ENCODE data around the gene TPRKB. TPM values are rescaled to one million over a fixed set of nuclear protein-coding genes. Genes with fewer than 3 reads are reported as not detected.
"Not testable (repeated sequence)": the region's sequence is repeated elsewhere in the genome, so short reads cannot be mapped to it uniquely, and the experiment has no call there.

The TPRKB gene
- total RNA-seq, 1 donor from 2014 or later, result 20.4 TPM

- peak in 1 of 2 donors; percentile 62 for DNase-seq (ENCODE audit: low read depth in 2 of 2)
These were observed 36.3 kb downstream of the TPRKB start for GRCh38 chr2:73700661-73701447.

- DNase-seq (ENCODE audit: low read depth in 2 of 2), result no peak
These were observed 37.0 kb downstream of the TPRKB start for GRCh38 chr2:73700131-73700611.

DNA sequence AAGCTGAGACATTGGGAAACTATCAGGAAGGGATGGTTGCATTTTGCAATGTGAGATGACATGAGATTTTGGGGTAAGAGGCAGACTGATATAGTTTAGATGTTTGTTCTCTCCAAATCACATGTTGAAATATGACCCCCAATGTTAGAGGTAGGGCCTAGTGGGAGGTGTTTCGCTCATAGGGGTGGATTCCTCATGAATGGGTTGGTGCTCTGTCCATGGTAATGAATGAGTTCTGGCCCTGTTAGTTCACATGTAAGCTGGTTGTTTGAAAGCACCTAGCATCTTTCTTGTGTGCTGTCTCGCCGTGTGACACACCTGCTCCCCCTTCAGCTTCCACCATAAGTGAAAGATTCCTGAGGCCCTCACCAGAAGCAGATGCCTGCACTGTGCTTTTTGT lies 37.7 kb downstream of the TPRKB start:
- DNase-seq (ENCODE audit: low read depth in 2 of 2), result no peak

DNA sequence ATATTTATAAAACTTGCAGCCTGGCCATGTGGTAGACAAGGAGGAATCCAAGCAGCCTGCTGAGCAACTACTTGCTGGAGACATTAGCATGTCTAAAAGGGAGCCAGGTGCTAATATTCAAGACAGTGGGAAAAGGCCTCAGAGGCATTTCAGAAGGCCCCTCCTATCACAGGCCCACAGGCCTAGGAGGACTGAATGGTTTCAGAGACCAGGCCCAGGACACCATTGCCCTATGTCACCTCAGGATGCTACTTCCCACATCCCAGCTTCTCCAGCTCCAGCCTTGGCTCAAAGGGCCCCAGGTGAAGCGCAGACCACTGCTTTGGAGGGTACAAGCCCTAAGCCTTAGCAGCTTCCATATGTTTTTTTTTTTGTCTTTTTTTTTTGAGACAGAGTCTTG lies 39.0 kb downstream of the TPRKB start:
- DNase-seq (ENCODE audit: low read depth in 2 of 2), result no peak

DNA sequence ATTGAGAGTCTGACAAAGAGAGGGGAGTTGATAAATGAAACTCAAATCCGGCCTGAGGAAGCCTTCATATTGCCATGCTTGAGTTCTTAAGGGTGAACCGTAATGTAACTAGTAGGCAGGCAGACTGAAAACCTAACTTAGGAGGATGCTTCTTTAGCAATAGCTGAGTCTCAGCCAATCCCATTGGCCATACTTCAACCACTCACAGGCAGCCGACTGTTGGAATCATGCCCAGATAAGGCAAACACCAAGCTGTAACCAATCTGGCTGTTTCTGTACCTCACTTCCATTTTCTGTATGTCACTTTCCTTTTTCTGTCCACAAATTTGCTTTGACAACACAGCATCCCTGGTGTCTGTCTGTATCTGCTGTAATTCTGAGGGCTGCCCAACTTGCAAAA lies 39.5 kb downstream of the TPRKB start:
- no peak for DNase-seq (ENCODE audit: low read depth in 2 of 2)

DNA sequence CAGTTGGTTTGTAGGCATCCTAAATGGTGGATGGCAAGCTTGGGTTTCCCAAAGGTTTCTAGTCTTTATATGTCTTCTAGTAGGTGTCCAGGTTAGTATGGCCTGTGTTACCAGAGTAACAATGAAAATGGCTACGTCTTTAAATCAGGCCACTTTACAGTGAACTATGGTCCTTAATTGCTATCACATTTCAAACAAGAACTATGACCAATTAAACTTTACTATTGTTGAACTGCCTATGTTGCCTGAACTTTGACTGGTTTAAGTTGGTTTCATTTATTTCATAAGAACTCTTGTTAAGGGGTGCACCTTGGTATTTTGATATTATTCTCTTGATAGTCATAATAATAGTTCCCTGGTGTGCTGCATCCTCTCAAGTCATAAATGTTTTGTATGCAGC lies 40.2 kb downstream of the TPRKB start:
- DNase-seq (ENCODE audit: low read depth in 2 of 2), result not testable (repeated sequence)

GRCh38 chr2:73696521-73696920 lies 40.6 kb downstream of the TPRKB start:
- not testable (repeated sequence) for DNase-seq (ENCODE audit: low read depth in 2 of 2)

GRCh38 chr2:73690372-73691088 lies 46.6 kb downstream of the TPRKB start:
- DNase-seq (ENCODE audit: low read depth in 2 of 2), result peak; percentile 37 to 47

GRCh38 chr2:73688494-73688893 lies 48.7 kb downstream of the TPRKB start:
- not testable (repeated sequence) for DNase-seq (ENCODE audit: low read depth in 2 of 2)

DNA sequence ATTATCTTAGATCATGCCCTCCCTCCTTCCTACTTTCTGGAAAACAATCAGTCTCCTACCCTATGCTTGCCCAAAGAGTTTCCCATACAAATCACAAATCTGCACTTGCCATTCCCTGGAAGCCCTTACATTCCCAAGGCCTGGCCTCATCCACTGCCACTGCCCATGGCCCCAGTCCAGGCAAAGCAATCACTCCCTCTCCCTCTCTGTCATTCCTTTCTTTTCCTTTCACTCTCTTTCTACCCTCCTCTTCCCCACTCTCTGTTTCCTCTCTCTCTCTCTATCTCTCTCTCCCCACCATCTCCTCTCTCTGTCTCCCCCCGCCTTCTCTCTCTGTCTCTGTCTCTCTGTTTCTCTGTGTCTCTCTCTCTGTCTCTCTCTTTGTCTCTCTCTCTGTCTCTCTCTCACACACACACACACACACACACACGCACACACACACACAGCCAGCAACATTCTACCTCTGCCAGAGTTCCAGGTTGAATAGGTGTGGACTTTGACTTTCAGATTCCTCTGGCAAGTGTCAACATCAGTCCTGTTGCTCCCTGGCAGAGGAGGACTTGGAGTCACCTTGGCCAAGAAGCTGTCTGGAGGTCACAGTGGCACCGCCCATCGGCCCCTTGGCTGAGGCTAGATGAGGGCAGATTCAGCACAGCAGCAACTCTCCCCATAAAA lies 51.2 kb downstream of the TPRKB start:
- DNase-seq (ENCODE audit: low read depth in 2 of 2), result no peak

DNA sequence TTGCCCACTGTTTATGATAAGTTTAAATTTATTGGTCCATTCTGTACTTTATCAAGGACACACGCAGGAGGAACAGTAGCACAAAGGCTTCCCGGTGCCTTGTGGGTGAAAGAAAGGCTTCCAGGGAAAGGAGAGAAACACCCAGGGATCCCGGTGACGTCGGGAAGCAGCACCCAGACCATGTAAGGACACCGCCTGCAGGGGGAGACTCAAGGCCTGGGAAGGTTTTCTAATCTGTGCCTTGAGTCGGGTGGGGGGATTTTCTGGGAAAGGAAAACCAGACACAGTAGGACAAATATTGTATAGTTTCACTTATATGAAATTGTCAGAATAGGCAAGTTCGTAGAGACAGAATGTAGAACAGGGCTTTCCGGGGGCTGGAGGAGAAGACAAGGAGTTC lies 52.2 kb downstream of the TPRKB start:
- DNase-seq (ENCODE audit: low read depth in 2 of 2), result not testable (repeated sequence)

GRCh38 chr2:73684325-73684724 lies 52.8 kb downstream of the TPRKB start:
- not testable (repeated sequence) for DNase-seq (ENCODE audit: low read depth in 2 of 2)

DNA sequence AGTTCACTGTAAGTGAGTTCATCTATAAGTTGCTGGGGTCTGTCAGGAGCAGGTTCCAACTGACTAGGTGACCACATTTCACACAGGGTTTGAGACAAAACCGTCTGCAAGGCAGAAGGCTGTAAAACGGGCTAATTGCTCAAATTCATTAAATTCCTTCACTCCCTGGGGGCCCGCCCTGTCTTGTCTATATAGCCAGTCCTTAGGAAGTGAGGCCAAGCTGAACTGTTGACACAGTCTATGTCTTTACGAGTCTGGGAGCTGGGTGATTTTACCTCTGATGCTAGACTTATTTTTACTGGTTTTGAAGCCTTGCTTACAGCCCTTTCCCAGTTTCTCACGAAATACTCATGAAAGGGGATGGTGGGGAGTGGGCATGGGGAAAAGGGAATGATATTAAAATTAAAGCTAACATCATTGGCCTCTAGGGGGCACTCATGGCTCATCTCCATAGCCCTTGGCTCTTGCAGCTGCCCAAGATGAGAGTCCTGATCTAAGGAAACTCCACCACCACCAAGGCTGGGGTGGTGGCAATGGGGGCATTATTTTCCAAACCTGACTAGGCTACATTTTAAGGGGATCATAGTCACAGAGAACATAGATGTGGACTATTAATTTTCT lies 57.1 kb downstream of the TPRKB start:
- DNase-seq (ENCODE audit: low read depth in 2 of 2), result peak; percentile 38 to 44

Other genes with a start within 250 kb of the TPRKB start
- gene NAT8, start 94.9 kb downstream of the TPRKB start, total RNA-seq, result not detected in 2 replicates
- gene DUSP11, start 42.8 kb upstream of the TPRKB start, total RNA-seq, result 16.6 and 19.8 TPM in 2 replicates
- not detected in 2 replicates for gene C2orf78, start 46.8 kb upstream of the TPRKB start, total RNA-seq
- 8.9 and 13.3 TPM in 2 replicates for gene STAMBP, start 91.6 kb upstream of the TPRKB start, total RNA-seq
- gene ACTG2, start 155.7 kb upstream of the TPRKB start, total RNA-seq, result not detected in 2 replicates
- 33.7 and 40.5 TPM in 2 replicates for gene DGUOK, start 189.5 kb upstream of the TPRKB start, total RNA-seq
- 3.1 and 4.0 TPM in 2 replicates for gene TET3, start 247.6 kb upstream of the TPRKB start, total RNA-seq